Neutrophil (primary cell): ENCODE results near the gene TMEM271.

ENCODE experiments used
- H3K27ac ChIP-seq: fragments of 200-600 bp; sonication (generic); 2 replicates; pipeline ENCODE4 v1.5.1; 2016; ENCODE audit warnings: mild to moderate bottlenecking, moderate library complexity
- H3K27me3 ChIP-seq: fragments of 200-600 bp; sonication (generic); 2 replicates; pipeline ENCODE4 v1.6.0; 2016; ENCODE audit warnings: mild to moderate bottlenecking
- H3K36me3 ChIP-seq: fragments of 200-600 bp; sonication (generic); 2 replicates; pipeline ENCODE4 v1.5.1; 2017
- H3K4me1 ChIP-seq, 2 experiments: fragments of 200-600 bp in 1 of 2; sonication (generic) in 1 of 2; 1 replicate in 1 of 2; 2 replicates in 1 of 2; pipeline versions ENCODE4 v1.5.1 to v1.6.1; 2013 to 2016; ENCODE audit warnings: low read depth in 1 of 2, low read length in 1 of 2, mild to moderate bottlenecking in 1 of 2, moderate library complexity in 1 of 2; ENCODE audit not compliant: control insufficient read depth in 1 of 2, insufficient read depth in 1 of 2
- H3K4me3 ChIP-seq, 2 experiments: fragments of 200-600 bp in 1 of 2; sonication (generic) in 1 of 2; 1 replicate in 1 of 2; 2 replicates in 1 of 2; pipeline ENCODE4 v1.5.1; 2013 to 2016; ENCODE audit warnings: low read depth in 1 of 2, low read length in 1 of 2, mild to moderate bottlenecking in 1 of 2, moderate library complexity in 1 of 2
- H3K9me3 ChIP-seq: fragments of 200-600 bp; sonication (generic); 2 replicates; pipeline ENCODE4 v1.5.1; 2016
- TF ChIP-seq, protein P1 (sequence below): fragments of 200-600 bp; sonication (generic); IDR thresholded peaks from 2 replicates; pipeline ENCODE4 v1.5.1; 2016; ENCODE audit warnings: antibody characterized with exemption

TMEM271 gene

DNA sequence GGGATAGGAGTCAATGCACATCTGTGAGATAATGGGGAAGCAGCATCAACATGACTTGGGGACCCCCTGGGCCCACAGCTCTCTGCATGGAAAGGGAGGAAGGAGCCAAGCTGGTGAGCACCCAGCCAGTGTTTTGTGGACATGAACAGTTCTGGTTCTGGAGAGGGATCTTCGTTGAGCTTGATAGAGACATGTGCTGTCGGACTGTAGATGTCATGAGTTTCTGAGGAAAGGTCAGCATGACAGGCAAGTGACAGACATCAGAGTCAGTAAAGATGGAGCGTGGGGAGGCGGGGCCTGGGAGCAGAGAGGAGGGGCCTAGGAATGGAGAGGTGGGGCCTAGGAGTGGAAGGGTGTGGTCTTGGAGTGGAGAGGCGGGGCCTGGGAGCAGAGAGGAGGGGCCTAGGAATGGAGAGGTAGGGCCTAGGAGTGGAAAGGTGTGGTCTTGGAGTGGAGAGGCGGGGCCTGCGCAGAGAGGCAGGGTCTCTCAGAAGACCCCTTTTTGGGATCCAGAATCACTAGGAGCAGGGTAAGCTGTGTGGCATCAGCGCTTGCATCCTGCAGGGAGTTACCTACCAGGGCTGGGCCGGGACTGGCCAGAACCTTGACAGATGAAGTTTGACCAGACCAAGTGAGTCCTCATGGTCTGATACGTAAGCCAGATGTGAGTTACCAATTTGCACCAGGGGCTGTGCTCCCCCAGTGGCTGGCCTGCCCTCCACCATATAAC, 43.3 kb downstream of the TMEM271 start:
- TF ChIP-seq, protein P1, sequence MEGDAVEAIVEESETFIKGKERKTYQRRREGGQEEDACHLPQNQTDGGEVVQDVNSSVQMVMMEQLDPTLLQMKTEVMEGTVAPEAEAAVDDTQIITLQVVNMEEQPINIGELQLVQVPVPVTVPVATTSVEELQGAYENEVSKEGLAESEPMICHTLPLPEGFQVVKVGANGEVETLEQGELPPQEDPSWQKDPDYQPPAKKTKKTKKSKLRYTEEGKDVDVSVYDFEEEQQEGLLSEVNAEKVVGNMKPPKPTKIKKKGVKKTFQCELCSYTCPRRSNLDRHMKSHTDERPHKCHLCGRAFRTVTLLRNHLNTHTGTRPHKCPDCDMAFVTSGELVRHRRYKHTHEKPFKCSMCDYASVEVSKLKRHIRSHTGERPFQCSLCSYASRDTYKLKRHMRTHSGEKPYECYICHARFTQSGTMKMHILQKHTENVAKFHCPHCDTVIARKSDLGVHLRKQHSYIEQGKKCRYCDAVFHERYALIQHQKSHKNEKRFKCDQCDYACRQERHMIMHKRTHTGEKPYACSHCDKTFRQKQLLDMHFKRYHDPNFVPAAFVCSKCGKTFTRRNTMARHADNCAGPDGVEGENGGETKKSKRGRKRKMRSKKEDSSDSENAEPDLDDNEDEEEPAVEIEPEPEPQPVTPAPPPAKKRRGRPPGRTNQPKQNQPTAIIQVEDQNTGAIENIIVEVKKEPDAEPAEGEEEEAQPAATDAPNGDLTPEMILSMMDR: no peak
- H3K36me3 ChIP-seq: peaks cover 97% of the 10 kb centered on the region

DNA sequence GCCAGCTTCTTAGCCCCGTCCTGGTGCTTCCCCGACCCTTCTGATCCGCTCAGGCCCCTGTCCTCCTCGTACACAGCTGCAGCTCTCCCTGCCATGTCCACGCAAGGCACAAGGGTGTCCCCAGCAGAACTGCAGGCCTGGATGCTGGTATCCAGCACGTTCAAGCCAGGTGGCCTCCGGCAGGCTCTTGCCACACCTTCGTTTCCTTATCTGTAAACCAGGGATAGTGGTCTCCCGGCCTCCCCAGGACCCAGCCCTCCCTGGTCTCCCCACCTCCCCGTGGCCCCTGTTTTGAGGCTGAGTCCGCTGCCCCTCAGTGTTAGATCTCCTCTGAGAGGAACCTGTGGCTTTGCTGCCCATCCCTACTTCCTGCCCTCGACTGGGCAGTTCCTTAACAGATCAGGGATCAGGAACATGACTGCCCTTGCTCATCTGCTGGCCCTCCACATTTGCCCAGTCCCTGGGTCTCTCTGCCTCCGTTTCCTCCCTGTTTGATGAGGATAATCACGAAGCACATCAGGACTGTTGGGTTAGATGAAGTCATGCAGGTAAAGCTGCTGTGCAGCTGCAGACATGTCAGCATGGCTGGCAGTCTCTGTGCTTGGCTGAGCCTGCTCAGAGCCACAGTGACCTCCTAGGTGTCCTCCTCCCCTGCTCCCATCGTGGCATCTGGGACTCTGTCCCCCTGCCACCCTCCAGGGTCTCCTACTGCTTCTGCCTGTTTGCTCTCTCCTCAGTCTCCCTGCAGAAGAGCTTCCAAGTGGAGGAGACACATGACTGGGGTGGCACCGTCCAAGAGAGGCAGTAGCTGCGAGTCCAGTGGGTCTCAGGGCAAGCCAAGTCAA, 44.2 kb downstream of the TMEM271 start:
- Histone ChIP-seq H3K9me3 (peaks cover 3% of the 10 kb centered on the region), H3K36me3 (peaks cover 98% of the 10 kb centered on the region), H3K4me1 (no peaks in the 10 kb centered on the region), H3K4me3 (no peak overlapping the region), H3K27ac (no peak overlapping the region), H3K27me3 (no peaks in the 10 kb centered on the region)
- TF ChIP-seq, protein P1: no peak

More for the DNA sequence above, 43.3 kb downstream of the TMEM271 start:
- Histone ChIP-seq H3K9me3 (no peaks in the 10 kb centered on the region), H3K4me1 (no peaks in the 10 kb centered on the region), H3K4me3 (no peak overlapping the region), H3K27me3 (no peaks in the 10 kb centered on the region), H3K27ac (no peak overlapping the region)

DNA sequence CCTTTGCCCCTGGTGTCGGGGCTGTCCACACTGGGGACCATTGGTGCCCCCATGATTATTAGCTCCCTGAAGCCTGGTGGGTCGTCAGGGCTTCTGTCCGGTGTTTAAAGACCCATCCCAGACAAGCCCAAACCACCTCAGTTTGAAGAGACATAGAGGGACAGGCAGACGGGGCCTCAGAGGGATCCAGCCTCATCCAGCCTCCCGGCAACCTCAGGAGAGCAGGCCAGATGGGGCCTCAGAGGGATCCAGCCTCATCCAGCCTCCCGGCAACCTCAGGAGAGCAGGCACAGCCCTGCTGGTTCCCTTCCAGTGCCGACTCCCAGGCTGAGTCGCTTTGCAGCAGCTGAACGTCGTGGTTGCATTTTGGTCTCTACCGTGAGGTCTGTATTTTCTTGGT, 45.0 kb downstream of the TMEM271 start:
- H3K4me1 ChIP-seq: no peaks in the 10 kb centered on the region
- H3K27ac ChIP-seq: no peak overlapping the region
- H3K27me3 ChIP-seq: no peaks in the 10 kb centered on the region
- TF ChIP-seq, protein P1: no peak
- peaks cover 96% of the 10 kb centered on the region for H3K36me3 ChIP-seq
- H3K9me3 ChIP-seq: peaks cover 3% of the 10 kb centered on the region
- H3K4me3 ChIP-seq: no peak overlapping the region

DNA sequence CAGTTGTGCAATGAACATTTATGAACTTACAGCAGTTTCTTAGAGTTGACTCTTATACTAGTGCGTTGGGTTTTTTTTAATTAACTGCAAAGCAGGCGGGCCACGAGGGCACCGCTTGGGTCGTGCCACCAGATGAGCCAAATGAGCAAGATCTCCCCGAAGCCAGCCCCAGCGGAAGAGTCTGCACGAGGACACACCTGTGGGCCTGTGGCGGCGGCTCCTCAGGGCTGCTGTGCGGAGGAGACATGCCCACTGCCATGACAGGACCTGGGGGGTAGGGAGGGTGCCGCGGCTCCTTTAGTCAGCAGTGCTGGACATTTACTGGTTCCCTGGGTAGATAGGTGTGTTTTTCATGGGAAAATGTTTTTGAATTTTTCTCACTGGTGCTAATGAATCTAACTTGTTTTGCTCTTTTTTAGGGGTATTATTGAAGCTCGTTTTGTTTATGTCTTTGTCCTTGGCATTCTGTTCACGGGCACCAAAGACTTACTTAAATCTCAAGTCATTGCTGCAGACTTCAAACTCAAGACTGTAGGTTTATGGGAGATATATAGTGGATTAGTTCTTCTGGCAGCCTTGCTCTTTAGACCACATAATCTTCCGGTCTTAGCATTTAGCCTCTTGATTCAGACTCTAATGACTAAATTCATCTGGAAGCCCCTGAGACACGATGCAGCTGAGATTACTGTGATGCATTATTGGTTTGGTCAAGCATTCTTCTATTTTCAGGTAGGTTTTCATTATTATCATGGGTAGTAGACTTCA, 45.9 kb downstream of the TMEM271 start:
- no peaks in the 10 kb centered on the region for H3K4me1 ChIP-seq
- TF ChIP-seq, protein P1: no peak
- H3K9me3 ChIP-seq: peaks cover 3% of the 10 kb centered on the region
- H3K27ac ChIP-seq: no peak overlapping the region
- no peaks in the 10 kb centered on the region for H3K27me3 ChIP-seq
- H3K4me3 ChIP-seq: no peak overlapping the region
- H3K36me3 ChIP-seq: peaks cover 96% of the 10 kb centered on the region

DNA sequence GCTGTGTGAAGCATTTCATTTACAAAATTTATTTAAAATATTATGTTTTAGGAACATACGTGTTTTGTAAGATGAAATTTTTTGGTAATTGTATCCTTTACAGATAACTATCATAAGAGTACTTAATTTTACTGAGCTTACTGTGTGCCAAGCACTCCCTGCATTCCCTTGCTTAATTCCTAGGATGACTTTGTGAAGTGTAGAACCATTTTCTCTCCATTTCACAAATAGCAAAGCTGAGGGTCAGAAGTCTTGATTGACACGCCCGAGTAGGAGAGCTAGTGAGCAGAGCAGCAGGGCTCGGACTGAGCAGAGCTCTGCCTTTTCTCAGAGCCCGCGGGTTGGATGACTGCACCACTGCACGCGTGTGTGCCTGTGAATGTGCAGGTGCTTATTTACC, 46.5 kb downstream of the TMEM271 start:
- TF ChIP-seq, protein P1: no peak
- H3K36me3 ChIP-seq: peaks cover 95% of the 10 kb centered on the region

More for the DNA sequence above, 46.5 kb downstream of the TMEM271 start:
- Histone ChIP-seq H3K4me1 (no peaks in the 10 kb centered on the region), H3K27me3 (no peaks in the 10 kb centered on the region), H3K27ac (no peak overlapping the region), H3K4me3 (no peak overlapping the region), H3K9me3 (peaks cover 3% of the 10 kb centered on the region)
